ENCODE measurements around the gene CCDC88C.

Gene CCDC88C

GRCh38 chr14:91323671-91324605 is 93.7 kb downstream of the CCDC88C start:
- Histone ChIP-seq H3K27me3 (ENCODE audit: control insufficient read depth, insufficient read depth, low read length) (no peaks in the 10 kb centered on the region), H3K27ac (ENCODE audit: low read length) (no peak overlapping the region), H3K9me3 (ENCODE audit: control insufficient read depth, low read depth, low read length) (no peaks in the 10 kb centered on the region), H3K9ac (ENCODE audit: low read length) (no peak overlapping the region), H3K4me1 (ENCODE audit: control insufficient read depth, low read depth, low read length) (peaks cover 2% of the 10 kb centered on the region), H3K36me3 (ENCODE audit: control insufficient read depth, low read depth, low read length) (peaks cover 12% of the 10 kb centered on the region), H3K4me3 (ENCODE audit: low read length) (no peak overlapping the region)

DNA sequence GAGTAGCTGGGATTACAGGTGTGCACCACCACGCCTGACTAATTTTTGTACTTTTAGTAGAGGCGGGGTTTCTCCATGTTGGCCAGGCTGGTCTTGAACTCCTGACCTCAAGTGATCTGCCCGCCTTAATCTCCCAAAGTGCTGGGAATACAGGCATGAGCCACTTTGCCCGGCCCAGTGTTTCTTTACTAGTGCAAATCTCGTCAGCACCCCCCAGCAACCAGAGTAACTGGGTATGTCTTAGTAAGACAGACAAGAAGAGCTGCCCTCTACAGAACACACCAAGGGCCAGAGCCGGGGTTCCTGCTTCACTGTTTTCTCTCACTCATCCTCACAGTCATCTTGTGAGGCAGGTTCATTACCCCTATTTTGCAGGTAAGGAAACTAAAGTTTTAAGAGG is 94.6 kb downstream of the CCDC88C start:
- H3K36me3 ChIP-seq (ENCODE audit: control insufficient read depth, low read depth, low read length): peaks cover 13% of the 10 kb centered on the region
- H3K4me1 ChIP-seq (ENCODE audit: control insufficient read depth, low read depth, low read length): peaks cover 2% of the 10 kb centered on the region
- H3K4me3 ChIP-seq (ENCODE audit: low read length): no peak overlapping the region
- no peak overlapping the region for H3K9ac ChIP-seq (ENCODE audit: low read length)
- no peak overlapping the region for H3K27ac ChIP-seq (ENCODE audit: low read length)
- no peaks in the 10 kb centered on the region for H3K27me3 ChIP-seq (ENCODE audit: control insufficient read depth, insufficient read depth, low read length)
- no peaks in the 10 kb centered on the region for H3K9me3 ChIP-seq (ENCODE audit: control insufficient read depth, low read depth, low read length)

- H3K9ac ChIP-seq (ENCODE audit: low read length): no peak overlapping the region
- no peaks in the 10 kb centered on the region for H3K27me3 ChIP-seq (ENCODE audit: control insufficient read depth, insufficient read depth, low read length)
- H3K4me3 ChIP-seq (ENCODE audit: low read length): no peak overlapping the region
- no peaks in the 10 kb centered on the region for H3K9me3 ChIP-seq (ENCODE audit: control insufficient read depth, low read depth, low read length)
- H3K27ac ChIP-seq (ENCODE audit: low read length): no peak overlapping the region
- peaks cover 2% of the 10 kb centered on the region for H3K4me1 ChIP-seq (ENCODE audit: control insufficient read depth, low read depth, low read length)
- peaks cover 13% of the 10 kb centered on the region for H3K36me3 ChIP-seq (ENCODE audit: control insufficient read depth, low read depth, low read length)
These were observed 95.0 kb downstream of the CCDC88C start for GRCh38 chr14:91322623-91323022.

DNA sequence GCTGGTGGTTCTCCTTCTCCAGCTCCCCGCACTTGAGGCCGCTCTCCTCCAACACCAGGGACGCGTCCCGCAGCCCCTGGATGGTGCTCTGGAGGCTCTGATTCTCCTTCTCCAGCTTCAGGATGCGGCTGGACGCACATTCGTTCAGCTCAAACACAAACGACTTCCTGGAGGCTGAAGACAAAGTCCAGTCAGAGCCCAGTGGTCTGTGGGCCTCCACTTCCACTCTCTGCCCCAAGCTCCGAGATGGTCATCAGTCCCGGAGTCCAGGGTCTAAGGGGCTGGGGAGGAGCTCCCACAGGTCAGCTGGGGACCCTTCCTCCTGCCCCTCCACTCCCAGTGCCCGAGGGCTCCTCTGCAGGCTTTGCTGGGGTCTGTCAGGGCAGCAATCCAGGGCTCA is 96.5 kb downstream of the CCDC88C start:
- Histone ChIP-seq H3K27me3 (ENCODE audit: control insufficient read depth, insufficient read depth, low read length) (no peaks in the 10 kb centered on the region), H3K27ac (ENCODE audit: low read length) (no peak overlapping the region)

GRCh38 chr14:91320266-91320665 is 97.4 kb downstream of the CCDC88C start:
- Histone ChIP-seq H3K9ac (ENCODE audit: low read length) (no peak overlapping the region), H3K36me3 (ENCODE audit: control insufficient read depth, low read depth, low read length) (peaks cover 18% of the 10 kb centered on the region), H3K4me1 (ENCODE audit: control insufficient read depth, low read depth, low read length) (peaks cover 2% of the 10 kb centered on the region), H3K27ac (ENCODE audit: low read length) (no peak overlapping the region), H3K27me3 (ENCODE audit: control insufficient read depth, insufficient read depth, low read length) (no peaks in the 10 kb centered on the region), H3K4me3 (ENCODE audit: low read length) (no peak overlapping the region), H3K9me3 (ENCODE audit: control insufficient read depth, low read depth, low read length) (no peaks in the 10 kb centered on the region)

More for the DNA sequence above, 96.5 kb downstream of the CCDC88C start:
- H3K4me1 ChIP-seq (ENCODE audit: control insufficient read depth, low read depth, low read length): peaks cover 2% of the 10 kb centered on the region
- H3K36me3 ChIP-seq (ENCODE audit: control insufficient read depth, low read depth, low read length): peaks cover 13% of the 10 kb centered on the region
- no peak overlapping the region for H3K9ac ChIP-seq (ENCODE audit: low read length)
- no peak overlapping the region for H3K4me3 ChIP-seq (ENCODE audit: low read length)
- H3K9me3 ChIP-seq (ENCODE audit: control insufficient read depth, low read depth, low read length): no peaks in the 10 kb centered on the region

GRCh38 chr14:91318911-91319310 is 98.7 kb downstream of the CCDC88C start:
- Histone ChIP-seq H3K4me3 (ENCODE audit: low read length) (no peak overlapping the region), H3K4me1 (ENCODE audit: control insufficient read depth, low read depth, low read length) (peaks cover 2% of the 10 kb centered on the region), H3K9me3 (ENCODE audit: control insufficient read depth, low read depth, low read length) (peaks cover 7% of the 10 kb centered on the region), H3K27me3 (ENCODE audit: control insufficient read depth, insufficient read depth, low read length) (no peaks in the 10 kb centered on the region), H3K27ac (ENCODE audit: low read length) (no peak overlapping the region), H3K9ac (ENCODE audit: low read length) (no peak overlapping the region), H3K36me3 (ENCODE audit: control insufficient read depth, low read depth, low read length) (peaks cover 32% of the 10 kb centered on the region)

- Histone ChIP-seq H3K36me3 (ENCODE audit: control insufficient read depth, low read depth, low read length) (peaks cover 44% of the 10 kb centered on the region), H3K27me3 (ENCODE audit: control insufficient read depth, insufficient read depth, low read length) (no peaks in the 10 kb centered on the region), H3K4me1 (ENCODE audit: control insufficient read depth, low read depth, low read length) (no peaks in the 10 kb centered on the region), H3K9ac (ENCODE audit: low read length) (no peak overlapping the region), H3K4me3 (ENCODE audit: low read length) (no peak overlapping the region), H3K27ac (ENCODE audit: low read length) (no peak overlapping the region), H3K9me3 (ENCODE audit: control insufficient read depth, low read depth, low read length) (peaks cover 12% of the 10 kb centered on the region)
These were observed 100.0 kb downstream of the CCDC88C start for GRCh38 chr14:91317381-91318308.

- Histone ChIP-seq H3K4me1 (ENCODE audit: control insufficient read depth, low read depth, low read length) (no peaks in the 10 kb centered on the region), H3K9me3 (ENCODE audit: control insufficient read depth, low read depth, low read length) (peaks cover 12% of the 10 kb centered on the region), H3K27me3 (ENCODE audit: control insufficient read depth, insufficient read depth, low read length) (no peaks in the 10 kb centered on the region), H3K9ac (ENCODE audit: low read length) (no peak overlapping the region), H3K4me3 (ENCODE audit: low read length) (no peak overlapping the region), H3K27ac (ENCODE audit: low read length) (no peak overlapping the region), H3K36me3 (ENCODE audit: control insufficient read depth, low read depth, low read length) (peaks cover 46% of the 10 kb centered on the region)
These were observed 100.9 kb downstream of the CCDC88C start for GRCh38 chr14:91316761-91317160.

- H3K36me3 ChIP-seq (ENCODE audit: control insufficient read depth, low read depth, low read length): peaks cover 46% of the 10 kb centered on the region
- H3K4me3 ChIP-seq (ENCODE audit: low read length): no peak overlapping the region
- H3K9me3 ChIP-seq (ENCODE audit: control insufficient read depth, low read depth, low read length): peaks cover 12% of the 10 kb centered on the region
- H3K27ac ChIP-seq (ENCODE audit: low read length): no peak overlapping the region
- H3K9ac ChIP-seq (ENCODE audit: low read length): no peak overlapping the region
- H3K27me3 ChIP-seq (ENCODE audit: control insufficient read depth, insufficient read depth, low read length): no peaks in the 10 kb centered on the region
- H3K4me1 ChIP-seq (ENCODE audit: control insufficient read depth, low read depth, low read length): no peaks in the 10 kb centered on the region
These were observed 101.8 kb downstream of the CCDC88C start for GRCh38 chr14:91315844-91316267.

DNA sequence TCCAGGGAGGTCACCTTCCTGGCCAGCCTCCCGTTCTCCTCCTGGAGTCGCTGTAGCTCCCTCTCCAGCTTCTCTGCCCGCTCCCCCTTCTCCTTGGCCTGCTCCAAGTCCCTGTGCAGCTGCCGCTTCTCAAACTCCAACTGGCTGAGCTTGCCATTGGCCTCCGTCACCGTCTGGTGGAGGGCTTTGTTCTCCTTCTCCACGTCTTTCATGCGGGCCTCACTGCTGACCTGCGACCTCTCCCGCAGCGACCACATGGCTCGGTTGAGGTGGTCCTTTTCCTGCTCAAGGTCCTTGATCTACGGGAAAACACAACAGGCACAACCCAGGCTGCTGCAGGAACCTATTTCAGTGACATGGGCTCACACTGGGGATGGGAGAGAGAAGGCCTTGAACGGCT is 103.8 kb downstream of the CCDC88C start:
- Histone ChIP-seq H3K27ac (ENCODE audit: low read length) (no peak overlapping the region), H3K27me3 (ENCODE audit: control insufficient read depth, insufficient read depth, low read length) (no peaks in the 10 kb centered on the region), H3K4me1 (ENCODE audit: control insufficient read depth, low read depth, low read length) (no peaks in the 10 kb centered on the region), H3K9ac (ENCODE audit: low read length) (no peak overlapping the region), H3K4me3 (ENCODE audit: low read length) (no peak overlapping the region), H3K9me3 (ENCODE audit: control insufficient read depth, low read depth, low read length) (peaks cover 12% of the 10 kb centered on the region), H3K36me3 (ENCODE audit: control insufficient read depth, low read depth, low read length) (peaks cover 40% of the 10 kb centered on the region)

GRCh38 chr14:91313154-91313850 is 104.3 kb downstream of the CCDC88C start:
- Histone ChIP-seq H3K9me3 (ENCODE audit: control insufficient read depth, low read depth, low read length) (peaks cover 12% of the 10 kb centered on the region), H3K36me3 (ENCODE audit: control insufficient read depth, low read depth, low read length) (peaks cover 43% of the 10 kb centered on the region), H3K4me1 (ENCODE audit: control insufficient read depth, low read depth, low read length) (no peaks in the 10 kb centered on the region), H3K27ac (ENCODE audit: low read length) (no peak overlapping the region), H3K27me3 (ENCODE audit: control insufficient read depth, insufficient read depth, low read length) (no peaks in the 10 kb centered on the region), H3K4me3 (ENCODE audit: low read length) (no peak overlapping the region), H3K9ac (ENCODE audit: low read length) (no peak overlapping the region)

Measured in iPS-18a (cell line).